OCI-LY1 (cell line): ENCODE data around the gene ERBB4.

Experiments used
- CTCF ChIP-seq: fragments of 200-600 bp; sonication (generic), shearing (Covaris generic); IDR thresholded peaks from 2 replicates; pipeline ENCODE4 v1.5.1; 2017; ENCODE audit warnings: mild to moderate bottlenecking, antibody characterized with exemption, low read length, moderate library complexity, mixed read lengths
- EZH2 ChIP-seq: fragments of 200-600 bp; sonication (generic), shearing (Covaris generic); IDR thresholded peaks from 2 replicates; pipeline ENCODE4 v1.8.0; 2017; ENCODE audit warnings: borderline replicate concordance, mixed run types, mild to moderate bottlenecking, antibody characterized with exemption, low read length, moderate library complexity, mixed read lengths

- no peak for TF ChIP-seq CTCF
- no peak for TF ChIP-seq EZH2
These were observed 1179.3 kb downstream of the ERBB4 start for GRCh38 chr2:211359347-211359746.
